Nucleus accumbens (tissue), 56 donors: ENCODE results near the gene PRKAG2.

Experiments
- DNase-seq, 56 donors: peaks; one replicate each; lab custom pipeline; 2025; lab: John Stamatoyannopoulos, UW

Gene PRKAG2

GRCh38 chr7:151621961-151622360, 255.0 kb downstream of the PRKAG2 start:
- DNase-seq, result no peak

- no peak for DNase-seq
These were observed 260.3 kb downstream of the PRKAG2 start for GRCh38 chr7:151616443-151617213.

- DNase-seq, result no peak
These were observed 261.1 kb downstream of the PRKAG2 start for GRCh38 chr7:151615784-151616183.

GRCh38 chr7:151615058-151615457, 261.9 kb downstream of the PRKAG2 start:
- no peak for DNase-seq

GRCh38 chr7:151614019-151614418, 262.9 kb downstream of the PRKAG2 start:
- no peak for DNase-seq

- DNase-seq, result no peak
These were observed 265.0 kb downstream of the PRKAG2 start for GRCh38 chr7:151611878-151612277.

GRCh38 chr7:151611041-151611440, 265.9 kb downstream of the PRKAG2 start:
- no peak for DNase-seq

GRCh38 chr7:151608031-151608551, 268.8 kb downstream of the PRKAG2 start:
- no peak for DNase-seq

- DNase-seq, result no peak
These were observed 269.4 kb downstream of the PRKAG2 start for GRCh38 chr7:151607464-151607867.

GRCh38 chr7:151603951-151604350, 273.0 kb downstream of the PRKAG2 start:
- DNase-seq, result no peak

- no peak for DNase-seq
These were observed 275.2 kb downstream of the PRKAG2 start for GRCh38 chr7:151601521-151602305.

GRCh38 chr7:151600331-151600730, 276.6 kb downstream of the PRKAG2 start:
- no peak for DNase-seq

- DNase-seq, result no peak
These were observed 277.3 kb downstream of the PRKAG2 start for GRCh38 chr7:151599401-151600227.

- no peak for DNase-seq
These were observed 279.1 kb downstream of the PRKAG2 start for GRCh38 chr7:151597541-151598444.

GRCh38 chr7:151595702-151596350, 281.1 kb downstream of the PRKAG2 start:
- DNase-seq, result no peak

GRCh38 chr7:151592868-151593486, 283.9 kb downstream of the PRKAG2 start:
- DNase-seq, result no peak

GRCh38 chr7:151592330-151592729, 284.6 kb downstream of the PRKAG2 start:
- no peak for DNase-seq

- no peak for DNase-seq
These were observed 285.0 kb downstream of the PRKAG2 start for GRCh38 chr7:151591866-151592265.
